ENCODE measurements around the gene NRXN3.

GRCh38 chr14:79570648-79571047, 1400.5 kb downstream of the NRXN3 start:
- TF ChIP-seq CTCF (IDR thresholded peaks at IDR 0.05 in 2 of 3, conservative IDR thresholded peaks at IDR 0.05 in 1 of 3; ENCODE audit: borderline replicate concordance in 1 of 3, insufficient read depth in 1 of 3, low read depth in 2 of 3, low read length in 2 of 3) (no peak), EZH2 (IDR thresholded peaks at IDR 0.05) (no peak), POLR2A (IDR thresholded peaks at IDR 0.05; ENCODE audit: borderline replicate concordance, extremely low read depth, insufficient read depth, insufficient read length) (no peak), ZNF274 (IDR thresholded peaks at IDR 0.05; ENCODE audit: low read depth, low read length) (no peak), MAX (IDR thresholded peaks at IDR 0.05) (no peak), RAD21 (IDR thresholded peaks at IDR 0.05; ENCODE audit: low read depth) (no peak), POLR2AphosphoS5 (IDR thresholded peaks at IDR 0.05; ENCODE audit: low read depth, low read length) (no peak)

All from HCT116 (cell line).